Keratinocyte (primary cell): ENCODE data around the gene RNF157. TPM values are rescaled to one million over a fixed set of nuclear protein-coding genes. Genes with fewer than 3 reads are reported as not detected.
"Not testable (repeated sequence)": the region's sequence is repeated elsewhere in the genome, so short reads cannot be mapped to it uniquely, and the experiment has no call there.

Experiments
- DNase-seq: peaks from one replicate; pipeline ENCODE4 v3.0.0-alpha.2; 2011; ENCODE audit warnings: low read depth, missing footprints, low spot score
- FAIRE-seq: peaks from 2 replicates; lab custom pipeline; 2011; peaks lifted over from hg19 to GRCh38; lab: Jason Lieb, UNC
- H2AFZ ChIP-seq: 2 replicates; pipeline ENCODE4 v1.6.0; 2012; ENCODE audit warnings: low read length, control low read depth, inconsistent platforms; ENCODE audit not compliant: control insufficient read depth
- H3K27ac ChIP-seq: 2 replicates; pipeline ENCODE4 v1.5.1; 2011; ENCODE audit warnings: low read length; ENCODE audit not compliant: control insufficient read depth, insufficient read depth
- H3K27me3 ChIP-seq: 3 replicates; pipeline ENCODE4 v1.6.0; 2011; ENCODE audit warnings: low read length; ENCODE audit not compliant: control insufficient read depth, insufficient read depth; ENCODE audit errors: extremely low read depth
- H3K36me3 ChIP-seq, 2 experiments: 2 replicates in 1 of 2; 3 replicates in 1 of 2; pipeline ENCODE4 v1.5.1; 2011; ENCODE audit warnings: low read length in 2 of 2, mild to moderate bottlenecking in 1 of 2; ENCODE audit not compliant: control insufficient read depth in 2 of 2, insufficient read depth in 2 of 2; ENCODE audit errors: extremely low read depth in 1 of 2
- H3K4me1 ChIP-seq: 3 replicates; pipeline ENCODE4 v1.5.1; 2011; ENCODE audit warnings: low read length; ENCODE audit not compliant: control insufficient read depth, insufficient read depth; ENCODE audit errors: extremely low read depth
- H3K4me2 ChIP-seq: 3 replicates; pipeline ENCODE4 v1.6.0; 2011; ENCODE audit warnings: low read depth, low read length; ENCODE audit not compliant: control insufficient read depth, insufficient read depth; ENCODE audit errors: extremely low read depth
- H3K4me3 ChIP-seq, 3 experiments: fragments of 200-600 bp in 1 of 3; sonication (generic) in 1 of 3; 2 replicates in 2 of 3; 3 replicates in 1 of 3; pipeline ENCODE4 v1.5.1; 2011 to 2016; ENCODE audit warnings: low read length in 3 of 3, mild to moderate bottlenecking in 3 of 3, control low read depth in 2 of 3, inconsistent platforms in 1 of 3, low read depth in 1 of 3, mixed read lengths in 1 of 3, mixed run types in 1 of 3, moderate library complexity in 1 of 3; ENCODE audit not compliant: control insufficient read depth in 2 of 3, insufficient read depth in 2 of 3; ENCODE audit errors: extremely low read depth in 1 of 3
- H3K79me2 ChIP-seq: 2 replicates; pipeline ENCODE4 v1.6.0; 2012; ENCODE audit warnings: low read length; ENCODE audit not compliant: control insufficient read depth, insufficient read depth
- H3K9ac ChIP-seq: 3 replicates; pipeline ENCODE4 v1.6.0; 2011; ENCODE audit warnings: low read length; ENCODE audit not compliant: control insufficient read depth, insufficient read depth; ENCODE audit errors: extremely low read depth
- H3K9me1 ChIP-seq: 3 replicates; pipeline ENCODE4 v1.6.0; 2011; ENCODE audit warnings: low read length; ENCODE audit not compliant: control insufficient read depth, insufficient read depth; ENCODE audit errors: extremely low read depth
- H3K9me3 ChIP-seq: 2 replicates; pipeline ENCODE4 v1.5.1; 2012; ENCODE audit warnings: low read depth, low read length; ENCODE audit not compliant: control insufficient read depth
- H4K20me1 ChIP-seq: 3 replicates; pipeline ENCODE4 v1.6.0; 2011; ENCODE audit warnings: low read length; ENCODE audit not compliant: control insufficient read depth, insufficient read depth; ENCODE audit errors: extremely low read depth
- EZH2 ChIP-seq: IDR thresholded peaks from one replicate; pipeline ENCODE4 v1.6.1; 2012; ENCODE audit warnings: inconsistent platforms, mild to moderate bottlenecking, low read length, moderate library complexity
- dilution Hi-C: fragments of 300-500 bp; cut with MboI; formaldehyde crosslinking; loops from one replicate; pipeline ENCODE4 v1.7.0; 2020; ENCODE audit warnings: low sequenced_read_pairs; ENCODE audit not compliant: extremely low pct_ligation_motif_present
- polyA plus RNA-seq, 5 experiments: library from polyadenylated mRNA; depleted of rRNA in 3 of 5; stranded (reverse) in 3 of 5; stranded (forward) in 1 of 5; unstranded in 1 of 5; fragments of >200 nt; gene quantifications; 1 replicate in 1 of 5; 2 replicates in 3 of 5; 3 replicates in 1 of 5; pipeline versions ENCODE4 v1.2.1 to v1.2.3, GENCODE V29; 2011 to 2012; ENCODE audit warnings: missing spikeins in 2 of 5, low read depth in 1 of 5, low replicate concordance in 1 of 5
- TF ChIP-seq, protein P1 (sequence below), 3 experiments: IDR thresholded peaks in 1 of 3; conservative IDR thresholded peaks in 1 of 3; optimal IDR thresholded peaks in 1 of 3; 2 replicates in 2 of 3; 3 replicates in 1 of 3; pipeline versions ENCODE3 to v1.5.1; 2011; ENCODE audit warnings: low read length in 3 of 3, mild to moderate bottlenecking in 3 of 3, moderate library complexity in 2 of 3, control low read depth in 1 of 3, inconsistent platforms in 1 of 3; ENCODE audit not compliant: insufficient read depth in 2 of 3; ENCODE audit errors: extremely low read depth in 1 of 3

Gene RNF157
- polyA plus RNA-seq, 1 donor (not counting 4 experiments of a cell fraction or from before 2014, with no cell fraction given) = not detected

DNA sequence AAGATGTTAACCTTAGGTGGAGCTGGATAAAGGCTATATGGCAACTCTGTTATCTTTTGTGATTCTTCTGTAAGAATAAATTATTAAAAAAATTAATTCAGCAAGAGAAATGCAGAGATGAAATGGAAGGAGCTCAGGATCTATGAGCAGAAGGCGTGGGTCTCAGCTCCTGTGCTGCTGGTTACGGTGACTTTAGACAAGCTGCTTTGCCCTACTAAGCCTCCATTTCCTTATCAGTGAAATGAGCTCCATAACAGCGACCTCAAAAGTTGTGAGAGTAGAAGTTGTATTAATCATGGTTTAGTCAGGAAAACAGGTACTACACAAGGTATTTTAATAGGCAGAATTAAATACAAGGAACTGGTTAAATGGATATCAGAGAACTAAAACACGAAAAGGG lies 51.0 kb downstream of the RNF157 start:
- FAIRE-seq = no peak
- Histone ChIP-seq H3K4me3 (no peak overlapping the region), H3K36me3 (no peaks in the 10 kb centered on the region), H3K79me2 (no peaks in the 10 kb centered on the region), H3K9me3 (no peaks in the 10 kb centered on the region), H3K4me1 (no peaks in the 10 kb centered on the region), H2AFZ (no peak overlapping the region), H3K4me2 (no peak overlapping the region), H3K27me3 (peaks cover 4% of the 10 kb centered on the region), H4K20me1 (no peaks in the 10 kb centered on the region), H3K9ac (no peak overlapping the region), H3K9me1 (no peaks in the 10 kb centered on the region), H3K27ac (no peak overlapping the region)
- TF ChIP-seq, protein P1, sequence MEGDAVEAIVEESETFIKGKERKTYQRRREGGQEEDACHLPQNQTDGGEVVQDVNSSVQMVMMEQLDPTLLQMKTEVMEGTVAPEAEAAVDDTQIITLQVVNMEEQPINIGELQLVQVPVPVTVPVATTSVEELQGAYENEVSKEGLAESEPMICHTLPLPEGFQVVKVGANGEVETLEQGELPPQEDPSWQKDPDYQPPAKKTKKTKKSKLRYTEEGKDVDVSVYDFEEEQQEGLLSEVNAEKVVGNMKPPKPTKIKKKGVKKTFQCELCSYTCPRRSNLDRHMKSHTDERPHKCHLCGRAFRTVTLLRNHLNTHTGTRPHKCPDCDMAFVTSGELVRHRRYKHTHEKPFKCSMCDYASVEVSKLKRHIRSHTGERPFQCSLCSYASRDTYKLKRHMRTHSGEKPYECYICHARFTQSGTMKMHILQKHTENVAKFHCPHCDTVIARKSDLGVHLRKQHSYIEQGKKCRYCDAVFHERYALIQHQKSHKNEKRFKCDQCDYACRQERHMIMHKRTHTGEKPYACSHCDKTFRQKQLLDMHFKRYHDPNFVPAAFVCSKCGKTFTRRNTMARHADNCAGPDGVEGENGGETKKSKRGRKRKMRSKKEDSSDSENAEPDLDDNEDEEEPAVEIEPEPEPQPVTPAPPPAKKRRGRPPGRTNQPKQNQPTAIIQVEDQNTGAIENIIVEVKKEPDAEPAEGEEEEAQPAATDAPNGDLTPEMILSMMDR (optimal IDR thresholded peaks at IDR 0.05 in 1 of 3, IDR thresholded peaks at IDR 0.05 in 1 of 3, conservative IDR thresholded peaks at IDR 0.05 in 1 of 3; ENCODE audit: extremely low read depth in 1 of 3, insufficient read depth in 2 of 3, low read length in 3 of 3) = no peak
- no peak for TF ChIP-seq EZH2
- DNase-seq = no peak
- dilution Hi-C loops = no loop called here

DNA sequence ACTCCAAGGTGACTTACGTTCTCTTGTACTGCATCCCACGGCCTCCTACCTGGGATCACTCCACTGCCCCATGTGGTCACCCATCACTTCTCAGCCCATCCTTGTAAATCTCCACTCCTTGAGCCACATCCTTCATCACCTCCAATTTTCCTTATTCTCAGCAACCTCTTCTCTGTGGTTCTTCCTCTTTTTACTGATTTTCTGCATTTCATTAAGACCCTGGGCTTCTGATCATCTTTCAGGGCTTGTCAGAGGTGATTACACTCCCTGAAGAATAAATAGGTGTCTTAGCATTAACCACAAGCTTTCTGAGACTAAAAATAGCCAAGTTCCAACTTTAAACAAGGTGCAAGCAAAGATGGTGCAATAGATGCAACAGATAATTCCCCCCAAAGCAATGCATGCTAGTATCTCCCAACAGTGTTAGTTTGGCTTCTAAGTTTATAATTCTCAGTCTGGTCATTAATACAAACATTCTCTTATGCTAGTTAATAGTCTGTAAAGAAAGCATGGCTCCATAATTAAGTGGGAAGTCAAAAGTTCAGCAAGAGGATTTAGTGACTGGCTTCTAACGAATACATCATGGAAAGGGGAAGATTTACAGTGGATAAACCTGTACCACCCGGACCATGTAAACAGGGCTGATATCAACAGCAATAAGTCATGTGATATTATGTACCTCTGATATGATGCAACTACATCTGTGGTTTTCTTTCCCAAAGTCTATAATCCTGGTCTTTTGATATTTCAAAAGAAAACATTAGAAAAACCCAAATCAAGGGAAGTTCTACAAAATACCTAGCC lies 51.9 kb downstream of the RNF157 start:
- H3K4me2 ChIP-seq = no peak overlapping the region
- no peak for DNase-seq
- no peaks in the 10 kb centered on the region for H3K4me1 ChIP-seq
- TF ChIP-seq EZH2 = no peak
- TF ChIP-seq, protein P1 (optimal IDR thresholded peaks at IDR 0.05 in 1 of 3, IDR thresholded peaks at IDR 0.05 in 1 of 3, conservative IDR thresholded peaks at IDR 0.05 in 1 of 3; ENCODE audit: extremely low read depth in 1 of 3, insufficient read depth in 2 of 3, low read length in 3 of 3) = no peak
- no peak for FAIRE-seq
- H3K9me3 ChIP-seq = no peaks in the 10 kb centered on the region
- H3K36me3 ChIP-seq = no peaks in the 10 kb centered on the region
- no peak overlapping the region for H2AFZ ChIP-seq
- no peaks in the 10 kb centered on the region for H3K9me1 ChIP-seq
- H3K4me3 ChIP-seq = no peak overlapping the region
- H3K9ac ChIP-seq = no peak overlapping the region
- H3K79me2 ChIP-seq = no peaks in the 10 kb centered on the region
- H3K27me3 ChIP-seq = no peaks in the 10 kb centered on the region
- H4K20me1 ChIP-seq = no peaks in the 10 kb centered on the region
- dilution Hi-C loops = no loop called here
- H3K27ac ChIP-seq = no peak overlapping the region

DNA sequence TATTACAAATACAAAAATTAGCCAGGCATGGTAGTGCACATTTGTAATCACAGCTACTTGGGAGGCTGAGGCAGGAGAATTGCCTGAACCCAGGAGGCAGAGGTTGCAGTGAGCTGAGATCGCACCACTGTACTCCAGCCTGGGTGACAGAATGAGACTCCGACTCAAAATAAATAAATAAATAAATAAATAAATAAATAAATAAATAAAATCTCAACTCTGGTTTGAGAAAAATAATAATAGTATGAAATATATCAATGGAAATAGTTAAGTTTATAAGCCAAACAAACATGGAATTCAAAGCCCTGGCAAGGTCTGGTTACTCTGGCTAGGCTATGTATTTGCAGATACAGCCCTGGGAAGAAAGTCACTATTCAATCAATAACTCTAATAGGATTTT lies 53.5 kb downstream of the RNF157 start:
- H3K4me1 ChIP-seq, H3K4me3 ChIP-seq, H4K20me1 ChIP-seq, dilution Hi-C loops, H3K9ac ChIP-seq, H3K27ac ChIP-seq, H3K9me3 ChIP-seq, H3K9me1 ChIP-seq, H2AFZ ChIP-seq, H3K36me3 ChIP-seq, H3K79me2 ChIP-seq, H3K4me2 ChIP-seq, H3K27me3 ChIP-seq, FAIRE-seq, DNase-seq: not testable (repeated sequence)
